ENCODE data around the gene DNAJC13.

DNA sequence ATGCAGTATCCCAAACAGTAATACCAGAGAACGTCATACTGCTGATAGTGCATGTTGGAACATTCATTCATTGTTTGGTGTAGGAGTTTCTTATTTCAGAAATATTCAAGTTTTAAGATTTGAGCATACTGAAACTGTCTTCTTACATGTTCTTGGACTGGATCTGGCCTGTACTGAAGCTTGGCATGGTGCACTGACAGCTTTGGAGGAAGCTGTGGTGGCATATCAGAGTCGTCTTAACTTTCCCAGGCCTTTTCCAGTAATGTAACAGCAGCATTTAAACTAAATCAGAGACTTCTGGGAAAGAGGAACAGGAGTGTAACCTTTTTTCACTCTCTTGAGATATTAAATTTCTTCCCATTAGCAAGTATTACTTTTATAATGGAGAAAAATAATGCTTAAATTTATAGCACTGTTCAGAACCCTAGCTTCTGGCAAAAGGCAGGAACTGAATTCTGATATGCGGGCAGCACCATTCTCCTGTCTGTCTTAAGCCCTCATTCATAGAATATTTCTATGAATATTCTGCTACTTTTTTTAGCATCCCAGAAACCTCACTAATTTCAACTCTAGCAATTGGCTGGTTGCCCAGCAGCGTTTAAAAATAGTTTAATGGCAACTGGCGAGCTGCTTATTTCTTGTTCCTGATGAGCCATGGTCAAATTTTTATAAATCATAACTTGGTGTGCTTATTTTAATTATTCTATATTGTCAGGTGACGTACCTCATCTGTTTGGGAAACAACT is 31.1 kb downstream of the DNAJC13 start:
- TF ChIP-seq EP300 (IDR thresholded peaks at IDR 0.05) (no peak), POLR2A (IDR thresholded peaks at IDR 0.05) (no peak)
- TF ChIP-seq, protein P1, sequence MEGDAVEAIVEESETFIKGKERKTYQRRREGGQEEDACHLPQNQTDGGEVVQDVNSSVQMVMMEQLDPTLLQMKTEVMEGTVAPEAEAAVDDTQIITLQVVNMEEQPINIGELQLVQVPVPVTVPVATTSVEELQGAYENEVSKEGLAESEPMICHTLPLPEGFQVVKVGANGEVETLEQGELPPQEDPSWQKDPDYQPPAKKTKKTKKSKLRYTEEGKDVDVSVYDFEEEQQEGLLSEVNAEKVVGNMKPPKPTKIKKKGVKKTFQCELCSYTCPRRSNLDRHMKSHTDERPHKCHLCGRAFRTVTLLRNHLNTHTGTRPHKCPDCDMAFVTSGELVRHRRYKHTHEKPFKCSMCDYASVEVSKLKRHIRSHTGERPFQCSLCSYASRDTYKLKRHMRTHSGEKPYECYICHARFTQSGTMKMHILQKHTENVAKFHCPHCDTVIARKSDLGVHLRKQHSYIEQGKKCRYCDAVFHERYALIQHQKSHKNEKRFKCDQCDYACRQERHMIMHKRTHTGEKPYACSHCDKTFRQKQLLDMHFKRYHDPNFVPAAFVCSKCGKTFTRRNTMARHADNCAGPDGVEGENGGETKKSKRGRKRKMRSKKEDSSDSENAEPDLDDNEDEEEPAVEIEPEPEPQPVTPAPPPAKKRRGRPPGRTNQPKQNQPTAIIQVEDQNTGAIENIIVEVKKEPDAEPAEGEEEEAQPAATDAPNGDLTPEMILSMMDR (IDR thresholded peaks at IDR 0.05) = no peak

All from gastroesophageal sphincter (tissue), 3 donors.